Umbilical cord (tissue), 2 donors: ENCODE data around the gene RBM15B. TPM values are rescaled to one million over a fixed set of nuclear protein-coding genes. Genes with fewer than 3 reads are reported as not detected.

ENCODE experiments used
- DNase-seq: peaks from one replicate; pipeline ENCODE4 v3.0.0-alpha.2; 2015; ENCODE audit warnings: low spot score
- total RNA-seq: library from RNA; depleted of rRNA; stranded (reverse); fragments of >200 nt; gene quantifications from one replicate; pipeline ENCODE4 v1.2.3, GENCODE V29; 2014; ENCODE audit warnings: low replicate concordance; ENCODE audit not compliant: insufficient read depth

The RBM15B gene
- total RNA-seq, 1 donor from 2014 or later, result 14.7 TPM

DNA sequence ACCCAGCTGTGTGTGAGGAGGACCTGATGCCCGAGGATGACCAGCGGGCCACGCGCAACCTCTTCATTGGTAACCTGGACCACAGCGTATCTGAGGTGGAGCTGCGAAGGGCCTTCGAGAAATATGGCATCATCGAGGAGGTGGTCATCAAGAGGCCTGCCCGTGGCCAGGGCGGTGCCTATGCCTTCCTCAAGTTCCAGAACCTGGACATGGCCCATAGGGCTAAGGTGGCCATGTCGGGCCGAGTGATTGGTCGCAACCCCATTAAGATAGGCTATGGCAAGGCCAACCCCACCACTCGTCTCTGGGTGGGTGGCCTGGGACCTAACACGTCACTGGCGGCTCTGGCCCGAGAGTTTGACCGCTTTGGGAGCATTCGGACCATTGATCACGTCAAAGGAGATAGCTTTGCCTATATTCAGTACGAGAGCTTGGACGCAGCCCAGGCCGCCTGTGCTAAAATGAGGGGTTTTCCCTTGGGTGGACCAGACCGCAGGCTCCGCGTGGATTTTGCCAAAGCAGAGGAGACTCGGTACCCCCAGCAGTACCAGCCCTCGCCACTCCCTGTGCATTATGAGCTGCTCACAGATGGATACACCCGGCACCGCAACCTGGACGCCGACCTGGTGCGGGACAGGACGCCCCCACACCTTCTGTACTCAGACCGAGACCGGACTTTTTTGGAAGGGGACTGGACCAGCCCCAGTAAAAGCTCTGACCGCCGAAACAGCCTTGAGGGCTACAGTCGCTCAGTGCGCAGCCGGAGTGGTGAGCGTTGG lies 1.5 kb downstream of the RBM15B start:
- no peak for DNase-seq

- DNase-seq, result no peak
Observed at GRCh38 chr3:51393134-51393495, 2.0 kb downstream of the RBM15B start.

- no peak for DNase-seq
Observed at GRCh38 chr3:51393564-51393963, 2.5 kb downstream of the RBM15B start.

DNA sequence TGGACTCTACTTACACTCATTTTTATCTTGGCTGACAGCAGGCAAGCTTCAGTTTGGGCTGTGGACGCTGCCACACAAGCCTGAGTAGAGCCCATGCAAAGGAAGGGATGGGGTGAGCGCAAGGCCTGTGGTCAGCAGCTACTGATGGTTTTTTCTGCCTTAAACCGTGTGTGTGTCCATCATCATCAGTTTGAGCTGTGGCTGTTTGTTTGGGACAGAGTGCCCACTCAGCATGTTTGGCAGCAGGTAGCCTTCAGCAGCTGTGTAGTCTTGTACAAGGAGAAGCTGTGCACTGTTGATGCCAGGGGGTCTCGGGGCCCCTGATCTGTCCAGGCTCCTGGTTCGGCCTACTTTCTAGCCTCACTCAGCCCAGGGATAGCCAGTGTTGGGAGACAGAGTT lies 3.5 kb downstream of the RBM15B start:
- no peak for DNase-seq

- DNase-seq, result no peak
Observed at GRCh38 chr3:51395493-51396213, 4.6 kb downstream of the RBM15B start.

DNA sequence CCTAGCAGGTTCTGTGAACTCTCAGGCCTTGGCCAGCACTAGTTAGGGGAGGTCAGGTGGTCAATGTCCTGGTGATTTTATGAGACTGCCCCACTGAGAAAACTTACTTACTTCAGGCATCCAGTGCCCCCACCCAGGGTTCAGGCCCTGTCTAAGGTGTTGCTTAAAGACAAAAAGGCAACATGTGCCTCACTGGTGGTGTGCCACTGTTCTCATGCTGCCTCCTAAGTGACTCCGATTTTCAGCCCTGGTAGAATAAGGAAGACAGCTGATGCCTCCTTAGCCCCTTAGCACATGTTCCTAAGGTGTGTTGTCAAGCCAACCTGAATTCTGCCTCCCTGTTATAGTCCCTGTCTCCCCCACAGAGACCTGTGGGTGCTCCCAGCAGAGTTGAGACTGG lies 5.3 kb downstream of the RBM15B start:
- DNase-seq, result no peak

DNA sequence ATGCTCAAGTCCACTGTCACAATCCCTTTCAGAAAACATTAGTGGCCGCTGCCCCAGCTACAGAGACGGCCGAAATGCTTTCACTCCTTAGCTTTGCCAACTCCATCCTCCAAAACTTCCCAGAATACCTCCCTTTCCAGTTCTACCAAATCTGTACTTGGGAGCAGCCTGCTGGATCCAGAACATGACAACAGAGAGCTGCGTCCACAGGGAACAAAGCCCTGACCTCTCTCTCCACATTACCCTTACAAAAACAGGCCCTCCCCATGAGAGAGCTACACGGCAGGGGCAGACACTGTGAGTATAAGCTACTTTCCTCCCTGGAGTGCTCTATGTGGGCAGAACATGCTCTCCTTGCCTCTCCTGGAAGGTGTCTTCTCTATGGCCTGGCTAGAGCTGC lies 6.3 kb downstream of the RBM15B start:
- DNase-seq, result no peak

DNA sequence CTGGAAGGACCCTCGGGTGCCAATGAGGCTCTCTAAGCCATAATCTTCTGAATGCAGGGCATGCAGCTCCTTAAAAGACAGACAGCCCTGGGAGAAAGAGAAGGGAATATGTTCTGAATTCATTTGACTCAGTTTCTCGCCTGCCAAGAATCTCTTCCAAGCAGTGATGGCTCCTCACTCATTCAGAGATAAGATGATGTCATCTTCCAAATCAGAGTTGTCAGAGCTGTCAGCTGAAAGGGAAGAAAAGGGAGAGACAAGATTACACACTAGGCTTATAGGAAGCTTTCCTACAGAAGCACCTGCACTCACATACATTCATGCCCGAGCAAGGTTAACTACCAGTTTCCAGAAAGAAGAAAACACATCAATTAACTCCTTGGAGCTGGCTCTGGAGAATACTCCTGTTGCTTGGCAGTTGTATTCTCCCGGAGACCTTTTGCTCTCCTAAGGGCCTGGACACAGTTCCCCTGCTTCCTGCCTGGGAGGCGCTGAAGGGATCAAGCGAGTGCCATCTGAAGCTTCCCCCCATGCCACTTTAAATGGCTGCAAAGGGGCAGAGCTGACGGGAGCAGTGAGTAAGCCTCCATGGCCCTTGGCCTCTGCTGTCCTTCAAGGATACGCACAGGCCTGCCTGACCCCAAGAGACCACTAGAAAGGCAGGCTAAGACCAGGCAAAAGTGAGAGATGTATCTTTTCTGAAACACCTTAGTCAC lies 7.7 kb downstream of the RBM15B start:
- no peak for DNase-seq

DNA sequence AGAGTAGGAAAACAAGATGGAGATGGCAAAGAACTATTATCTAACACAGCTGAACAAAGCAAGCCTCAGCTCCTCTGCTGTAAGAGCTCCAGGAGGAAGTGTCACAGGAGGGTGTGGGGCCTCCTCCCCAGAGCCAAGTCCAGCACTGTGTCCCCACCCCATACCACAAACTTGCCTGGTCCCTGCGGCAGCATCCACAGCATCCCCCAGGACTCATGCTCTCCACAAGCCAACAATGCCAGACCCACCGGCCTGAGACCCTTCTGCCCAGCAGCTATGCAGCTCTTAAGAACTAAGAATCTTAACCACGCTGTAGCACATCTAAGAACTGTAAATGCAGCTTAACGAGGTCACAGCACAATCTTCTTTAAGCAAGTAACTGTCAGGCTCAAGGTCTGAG lies 9.1 kb downstream of the RBM15B start:
- DNase-seq, result no peak

- DNase-seq, result peak; percentile 12
Observed at GRCh38 chr3:51401735-51402134, 10.7 kb downstream of the RBM15B start.

DNA sequence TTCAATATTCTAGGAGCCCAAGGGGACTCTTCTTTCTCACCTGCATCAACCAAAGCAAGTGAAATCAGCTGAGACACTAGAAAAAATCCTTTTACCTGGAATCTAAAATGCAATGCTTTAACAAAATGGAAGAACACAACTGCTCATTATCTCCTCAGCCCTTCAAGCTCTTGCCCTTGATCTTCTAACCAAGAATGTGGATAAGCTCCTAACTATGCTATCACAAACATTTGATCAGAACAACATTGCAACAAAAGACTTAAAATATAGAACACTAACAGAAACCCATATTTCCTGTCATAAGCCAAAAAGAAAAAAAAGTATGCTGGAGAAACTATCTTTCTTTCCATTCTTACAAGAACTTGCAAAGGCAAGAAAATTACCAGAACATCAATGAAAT lies 12.6 kb downstream of the RBM15B start:
- DNase-seq, result no peak

- no peak for DNase-seq
Observed at GRCh38 chr3:51408021-51408420, 16.9 kb downstream of the RBM15B start.

GRCh38 chr3:51408813-51409212 lies 17.7 kb downstream of the RBM15B start:
- DNase-seq, result no peak

GRCh38 chr3:51422211-51422610 lies 31.1 kb downstream of the RBM15B start:
- DNase-seq, result no peak

- DNase-seq, result no peak
Observed at GRCh38 chr3:51426921-51427320, 35.8 kb downstream of the RBM15B start.

DNA sequence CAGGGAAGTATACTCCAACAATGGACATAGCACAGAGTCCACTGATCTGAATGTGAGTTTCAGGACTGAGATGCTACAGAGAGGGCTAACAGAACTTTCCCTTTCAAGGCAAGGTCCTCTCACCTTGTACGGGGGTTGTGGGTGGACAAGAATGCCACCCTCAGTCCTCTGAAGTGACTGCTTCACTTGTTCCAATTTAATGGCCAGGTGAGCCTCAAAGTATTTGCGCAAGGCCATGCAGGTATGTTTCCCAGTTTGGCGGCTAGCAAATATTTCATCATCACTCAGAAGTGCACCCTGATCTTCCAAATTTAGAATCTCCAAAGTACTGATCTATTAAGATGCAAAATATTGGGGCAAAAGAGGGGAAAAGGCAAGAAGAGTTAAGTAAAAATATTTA lies 38.1 kb downstream of the RBM15B start:
- DNase-seq, result no peak

DNA sequence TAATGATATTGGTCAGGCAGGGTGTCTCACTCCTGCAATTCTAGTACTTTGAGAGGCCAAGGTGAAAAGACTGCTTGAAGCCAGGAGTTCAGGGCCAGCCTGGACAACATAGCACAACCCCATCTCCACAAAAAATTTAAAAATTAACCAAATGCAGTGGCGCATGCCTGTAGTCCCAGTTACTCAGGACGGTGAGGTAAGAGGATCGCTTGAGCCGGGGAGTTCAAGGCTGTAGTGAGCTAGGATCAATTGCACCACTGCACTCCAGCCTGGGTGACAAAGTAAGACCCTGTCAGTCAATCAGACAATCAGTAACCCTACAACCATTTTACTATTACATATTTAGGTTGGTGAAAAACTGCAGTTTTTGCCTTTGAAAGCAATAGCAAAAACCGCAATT lies 43.0 kb downstream of the RBM15B start:
- no peak for DNase-seq

- DNase-seq, result peak; percentile 41
Observed at GRCh38 chr3:51434746-51435327, 43.8 kb downstream of the RBM15B start.

- DNase-seq, result no peak
Observed at GRCh38 chr3:51436998-51437639, 46.0 kb downstream of the RBM15B start.

GRCh38 chr3:51441282-51442030 lies 50.4 kb downstream of the RBM15B start:
- DNase-seq, result no peak
